Measurements from ENCODE around the gene HMX1.

HMX1 gene

DNA sequence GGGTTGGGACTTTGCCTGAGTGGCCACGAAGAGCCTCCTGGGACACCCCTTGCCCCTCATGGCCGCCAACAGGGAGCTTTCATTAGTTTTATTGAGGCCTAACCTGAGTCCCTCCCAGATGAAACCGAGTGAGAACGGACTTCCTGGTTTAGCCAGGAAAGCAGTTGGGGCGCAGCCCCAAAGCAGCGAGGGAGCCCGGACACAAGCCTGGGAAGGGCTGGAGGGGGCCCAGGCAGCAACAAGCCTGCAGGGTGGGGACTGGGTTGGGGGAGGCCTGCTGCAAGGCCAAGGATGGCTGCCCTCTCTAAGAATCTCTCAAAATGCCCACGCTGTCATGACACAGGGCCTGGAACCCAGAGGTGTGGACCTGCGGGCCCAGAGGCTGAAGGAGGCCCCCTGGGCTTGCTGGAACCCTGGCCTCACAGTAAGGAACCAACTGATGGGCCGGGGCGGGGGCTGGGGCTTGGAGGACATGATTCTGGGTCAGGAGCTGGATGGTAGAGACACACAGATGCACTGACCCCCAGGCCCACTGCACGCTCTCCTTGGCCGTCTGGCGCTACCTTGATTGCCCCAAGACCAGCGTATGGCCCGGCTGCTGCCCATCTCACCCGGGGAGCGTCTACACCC is 5.8 kb downstream of the HMX1 start:
- no peaks in the 10 kb centered on the region for H3K4me1 ChIP-seq (ENCODE audit: control insufficient read depth, insufficient read depth, low read length)
- H3K27ac ChIP-seq (ENCODE audit: low read depth, low read length): no peak overlapping the region
- H3K27me3 ChIP-seq (ENCODE audit: control insufficient read depth, insufficient read depth, low read length): peaks cover 100% of the 10 kb centered on the region

DNA sequence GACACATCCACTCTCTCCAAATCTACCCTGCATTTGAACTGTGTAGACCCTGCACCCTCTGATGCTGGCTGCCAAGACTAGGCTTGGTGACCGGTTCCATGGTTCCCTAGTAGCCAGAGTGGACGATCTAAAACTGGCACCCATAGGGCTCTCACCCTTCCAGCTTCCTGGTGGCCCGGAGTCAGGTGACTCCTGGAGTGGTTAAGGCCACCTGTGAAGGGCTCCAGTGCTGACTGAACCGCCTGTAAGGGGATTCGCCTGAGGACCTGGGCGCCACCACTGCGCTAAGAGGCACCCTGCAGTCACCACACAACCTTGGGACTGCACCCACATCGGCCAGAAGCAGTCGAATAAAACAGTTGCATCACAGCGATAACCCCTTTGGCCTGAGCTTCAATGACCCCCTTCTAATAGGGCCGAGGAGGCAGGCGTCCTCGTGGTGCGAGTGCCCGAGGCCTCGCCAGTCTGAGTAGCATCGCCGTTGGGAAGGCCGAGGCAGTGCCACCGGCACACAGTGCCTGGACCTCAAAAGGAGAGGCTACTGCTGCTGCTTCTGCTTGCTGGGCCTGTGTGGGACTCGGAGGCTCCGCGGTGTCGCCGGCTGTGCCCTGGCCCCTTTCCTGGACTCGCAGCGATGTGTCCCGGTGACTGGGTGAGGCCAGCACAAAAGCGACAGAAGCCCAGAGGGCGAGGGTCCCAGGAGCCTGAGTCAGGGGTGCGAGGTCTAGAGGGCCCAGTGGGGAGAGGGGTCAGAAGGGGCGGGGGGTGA is 6.5 kb downstream of the HMX1 start:
- Histone ChIP-seq H3K27ac (ENCODE audit: low read depth, low read length) (no peak overlapping the region), H3K27me3 (ENCODE audit: control insufficient read depth, insufficient read depth, low read length) (peaks cover 99% of the 10 kb centered on the region), H3K9ac (ENCODE audit: low read depth, low read length) (no peak overlapping the region), H3K4me3 (ENCODE audit: low read depth, low read length) (no peak overlapping the region), H3K9me3 (ENCODE audit: control insufficient read depth, insufficient read depth, low read length) (no peaks in the 10 kb centered on the region), H3K36me3 (ENCODE audit: control insufficient read depth, insufficient read depth, low read length) (no peaks in the 10 kb centered on the region), H3K4me1 (ENCODE audit: control insufficient read depth, insufficient read depth, low read length) (no peaks in the 10 kb centered on the region)

More for the DNA sequence above, 5.8 kb downstream of the HMX1 start:
- Histone ChIP-seq H3K4me3 (ENCODE audit: low read depth, low read length) (no peak overlapping the region), H3K9ac (ENCODE audit: low read depth, low read length) (no peak overlapping the region), H3K9me3 (ENCODE audit: control insufficient read depth, insufficient read depth, low read length) (no peaks in the 10 kb centered on the region), H3K36me3 (ENCODE audit: control insufficient read depth, insufficient read depth, low read length) (no peaks in the 10 kb centered on the region)

DNA sequence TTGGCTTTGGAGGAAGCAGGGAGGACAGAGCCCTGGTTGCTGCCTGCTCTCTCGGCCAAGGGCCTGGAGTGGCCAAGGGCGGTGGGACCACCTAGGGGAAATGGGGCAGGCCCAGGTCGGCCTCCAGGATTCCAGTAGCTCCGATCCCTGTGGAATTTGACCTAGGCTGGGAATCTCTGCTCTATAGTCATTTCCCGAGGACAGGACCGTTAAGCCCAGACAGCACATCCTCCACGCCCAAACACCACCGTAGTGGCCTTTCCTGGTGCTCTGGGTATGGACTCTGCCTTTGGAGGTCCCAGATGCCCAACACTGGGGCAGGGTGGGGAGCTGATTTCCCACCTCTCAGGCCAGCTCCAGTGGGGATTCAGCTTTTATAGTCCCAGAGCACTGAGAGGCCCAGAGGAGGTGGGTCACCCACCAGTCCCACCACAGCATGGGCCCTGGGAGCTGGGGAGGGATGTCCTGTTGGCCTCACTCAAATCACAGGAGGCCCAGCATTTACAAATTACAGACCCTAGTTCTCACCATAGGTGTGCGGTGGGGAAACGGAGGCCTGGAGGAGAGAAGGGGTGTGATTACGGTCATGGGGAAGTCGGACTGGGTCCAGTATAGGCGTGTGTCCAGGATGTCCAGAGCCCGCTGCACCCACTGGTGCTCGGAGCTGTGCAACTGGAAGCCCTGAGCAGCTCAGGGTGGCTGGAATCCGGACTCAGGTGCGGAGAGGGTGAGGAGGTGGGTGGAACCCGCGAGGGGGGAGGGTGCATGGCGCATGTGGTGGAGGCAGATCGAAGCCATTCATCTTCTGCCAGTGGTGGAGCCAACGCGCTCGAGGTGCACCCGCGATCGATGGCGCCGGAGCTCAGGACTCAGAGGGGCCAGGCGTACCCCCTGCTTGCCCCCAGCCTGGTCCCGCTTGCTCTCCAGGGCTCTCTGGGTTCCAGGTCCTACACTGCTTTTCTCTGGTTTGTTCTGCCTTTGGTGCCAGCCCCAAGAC is 7.7 kb downstream of the HMX1 start:
- Histone ChIP-seq H3K9ac (ENCODE audit: low read depth, low read length) (no peak overlapping the region), H3K4me3 (ENCODE audit: low read depth, low read length) (no peak overlapping the region), H3K36me3 (ENCODE audit: control insufficient read depth, insufficient read depth, low read length) (no peaks in the 10 kb centered on the region), H3K27me3 (ENCODE audit: control insufficient read depth, insufficient read depth, low read length) (peaks cover 99% of the 10 kb centered on the region), H3K4me1 (ENCODE audit: control insufficient read depth, insufficient read depth, low read length) (no peaks in the 10 kb centered on the region), H3K9me3 (ENCODE audit: control insufficient read depth, insufficient read depth, low read length) (no peaks in the 10 kb centered on the region), H3K27ac (ENCODE audit: low read depth, low read length) (no peak overlapping the region)

DNA sequence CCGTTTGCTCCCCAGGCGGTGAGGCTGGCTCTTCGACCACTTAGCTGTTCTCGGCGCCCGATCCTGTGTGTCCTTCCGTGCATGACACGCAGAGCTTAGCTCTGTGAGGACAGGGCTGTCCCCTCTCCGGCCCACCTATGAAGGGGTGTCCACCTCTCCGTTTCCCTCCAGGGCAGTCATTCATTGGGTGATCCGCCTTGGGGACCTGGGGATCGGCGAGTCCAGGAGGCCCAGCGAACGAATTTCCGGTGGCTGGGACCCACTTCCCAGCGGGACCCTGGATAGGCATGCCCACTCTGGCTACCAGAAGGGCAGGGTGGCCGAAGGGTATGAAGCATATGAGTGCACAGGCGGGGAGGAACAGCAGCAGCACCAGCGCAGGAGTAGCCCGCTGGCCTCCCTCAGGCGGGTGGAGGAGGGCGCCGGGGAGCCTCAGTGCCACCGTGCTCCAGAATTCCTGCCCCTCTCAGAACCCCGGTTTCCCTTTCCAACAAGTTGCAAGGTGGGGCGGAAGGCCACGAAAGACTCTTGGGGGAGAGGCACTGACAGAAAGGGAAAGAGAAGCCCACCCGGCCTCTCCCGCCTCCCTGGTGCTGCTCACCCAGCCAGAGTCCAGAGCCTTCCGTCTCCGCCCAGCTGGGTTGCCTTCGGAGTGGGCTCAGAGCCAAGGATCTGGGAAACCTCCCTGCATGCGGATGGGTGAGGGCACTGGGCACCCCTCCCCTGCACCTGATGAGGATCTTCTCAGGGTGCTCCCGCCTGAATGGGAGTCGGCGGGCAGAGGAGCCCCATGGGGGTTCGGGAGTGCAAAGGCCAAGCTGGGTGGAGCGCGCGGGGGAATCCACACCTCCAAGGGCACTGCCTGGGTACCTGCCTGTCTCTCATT is 8.6 kb downstream of the HMX1 start:
- peaks cover 99% of the 10 kb centered on the region for H3K27me3 ChIP-seq (ENCODE audit: control insufficient read depth, insufficient read depth, low read length)

DNA sequence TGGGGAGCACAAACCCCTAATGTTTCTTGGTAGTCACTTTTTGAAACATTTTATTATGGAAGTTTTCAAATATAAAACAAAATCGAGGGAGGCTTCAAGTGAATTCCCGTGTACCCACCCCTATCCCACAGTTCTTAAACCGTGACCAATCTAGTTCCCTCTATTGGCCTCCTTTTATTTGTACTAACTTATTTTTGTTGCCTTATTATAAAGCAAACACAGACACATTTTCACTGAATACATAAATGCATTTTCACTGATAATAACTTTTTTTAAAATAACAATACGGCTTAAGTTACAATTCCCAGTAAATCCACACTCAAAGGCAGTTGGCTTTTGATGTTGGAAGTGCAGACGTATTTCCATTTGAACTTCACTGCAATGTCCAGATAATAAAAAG is 9.3 kb downstream of the HMX1 start:
- H3K9me3 ChIP-seq (ENCODE audit: control insufficient read depth, insufficient read depth, low read length): no peaks in the 10 kb centered on the region
- no peak overlapping the region for H3K27ac ChIP-seq (ENCODE audit: low read depth, low read length)
- 0 out of 2 replicates have a peak, but pooled peaks cover 3% of the 10 kb centered on the region for H3K4me1 ChIP-seq (ENCODE audit: control insufficient read depth, insufficient read depth, low read length)
- H3K4me3 ChIP-seq (ENCODE audit: low read depth, low read length): no peak overlapping the region
- H3K9ac ChIP-seq (ENCODE audit: low read depth, low read length): no peak overlapping the region
- peaks cover 99% of the 10 kb centered on the region for H3K27me3 ChIP-seq (ENCODE audit: control insufficient read depth, insufficient read depth, low read length)
- H3K36me3 ChIP-seq (ENCODE audit: control insufficient read depth, insufficient read depth, low read length): no peaks in the 10 kb centered on the region

More for the DNA sequence above, 8.6 kb downstream of the HMX1 start:
- Histone ChIP-seq H3K9me3 (ENCODE audit: control insufficient read depth, insufficient read depth, low read length) (no peaks in the 10 kb centered on the region), H3K4me1 (ENCODE audit: control insufficient read depth, insufficient read depth, low read length) (0 out of 2 replicates have a peak, but pooled peaks cover 2% of the 10 kb centered on the region), H3K9ac (ENCODE audit: low read depth, low read length) (no peak overlapping the region), H3K27ac (ENCODE audit: low read depth, low read length) (no peak overlapping the region), H3K4me3 (ENCODE audit: low read depth, low read length) (no peak overlapping the region), H3K36me3 (ENCODE audit: control insufficient read depth, insufficient read depth, low read length) (no peaks in the 10 kb centered on the region)

DNA sequence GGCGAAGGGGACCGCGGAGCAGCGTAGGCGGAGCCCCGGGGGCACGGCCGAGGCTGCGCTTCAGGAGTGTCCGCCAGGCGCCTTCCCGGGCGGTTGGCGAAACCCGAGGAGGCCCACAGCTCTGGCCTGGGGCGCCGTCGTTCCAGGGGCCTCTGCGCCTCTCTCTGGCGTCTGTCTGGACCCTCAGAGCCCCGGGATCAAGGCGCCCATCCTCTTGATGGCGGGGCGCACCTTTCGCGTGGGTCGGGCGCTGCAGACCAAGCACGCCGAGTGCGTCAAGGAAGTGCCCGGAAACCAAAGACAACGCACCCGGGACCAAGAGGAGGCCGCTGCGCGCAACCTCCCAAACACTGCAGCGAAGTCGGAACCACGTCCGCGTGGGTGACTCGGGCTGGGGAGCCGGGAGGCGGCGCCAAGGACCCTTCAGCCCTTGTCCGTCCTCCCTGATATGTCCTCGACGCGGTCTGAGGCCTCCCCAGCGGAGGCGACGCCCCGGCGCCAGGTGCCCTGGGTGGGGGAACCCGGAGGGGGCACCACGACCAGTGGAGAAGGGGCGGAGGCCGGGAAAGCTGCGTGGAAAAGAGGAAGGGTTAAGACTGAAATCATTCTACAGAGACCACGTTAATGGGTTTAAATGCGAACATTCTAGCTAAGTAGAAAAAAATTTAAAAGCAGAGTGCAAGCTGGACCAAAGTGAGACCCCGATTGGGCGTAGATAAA is 9.9 kb downstream of the HMX1 start:
- peaks cover 99% of the 10 kb centered on the region for H3K27me3 ChIP-seq (ENCODE audit: control insufficient read depth, insufficient read depth, low read length)
- H3K36me3 ChIP-seq (ENCODE audit: control insufficient read depth, insufficient read depth, low read length): no peaks in the 10 kb centered on the region
- H3K9me3 ChIP-seq (ENCODE audit: control insufficient read depth, insufficient read depth, low read length): no peaks in the 10 kb centered on the region
- no peak overlapping the region for H3K9ac ChIP-seq (ENCODE audit: low read depth, low read length)
- H3K4me3 ChIP-seq (ENCODE audit: low read depth, low read length): peak overlapping the region; percentile 54
- H3K4me1 ChIP-seq (ENCODE audit: control insufficient read depth, insufficient read depth, low read length): 0 out of 2 replicates have a peak, but pooled peaks cover 3% of the 10 kb centered on the region
- H3K27ac ChIP-seq (ENCODE audit: low read depth, low read length): no peak overlapping the region

DNA sequence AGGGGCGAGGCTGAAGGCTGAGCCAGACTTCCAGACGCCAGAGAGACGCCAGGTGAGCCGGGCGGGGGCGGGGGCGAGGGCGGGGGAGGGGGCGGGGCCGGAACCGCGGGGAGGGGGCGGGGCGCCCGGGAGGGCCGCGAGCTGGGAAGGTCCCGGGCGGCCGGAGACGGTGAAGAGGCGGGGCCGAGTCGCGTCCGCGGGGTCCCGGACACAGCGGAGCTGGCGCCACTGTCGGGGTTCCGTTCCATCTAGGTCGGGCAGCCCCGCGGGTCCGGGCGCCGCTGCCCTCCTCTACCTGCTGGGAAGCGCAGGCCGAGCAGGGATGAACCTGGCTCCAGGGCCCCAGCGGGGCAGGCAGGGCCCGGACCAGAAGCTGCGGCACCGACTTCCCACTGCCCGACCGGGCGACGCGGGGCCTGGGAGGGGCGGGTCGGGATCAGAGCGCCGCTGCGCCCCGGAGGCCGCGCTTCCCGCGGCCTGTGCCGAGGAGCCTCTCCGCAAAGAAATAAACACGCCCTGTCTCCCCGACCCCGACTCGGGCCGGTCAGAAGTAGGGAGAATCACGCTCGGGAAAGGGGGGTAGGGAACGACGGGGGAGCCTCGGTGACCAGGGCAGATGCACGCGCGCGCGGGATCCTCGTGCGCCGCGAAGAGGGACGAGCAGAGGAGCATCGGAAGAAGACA is 10.6 kb downstream of the HMX1 start:
- Histone ChIP-seq H3K27me3 (ENCODE audit: control insufficient read depth, insufficient read depth, low read length) (peaks cover 99% of the 10 kb centered on the region), H3K9me3 (ENCODE audit: control insufficient read depth, insufficient read depth, low read length) (no peaks in the 10 kb centered on the region), H3K4me3 (ENCODE audit: low read depth, low read length) (peak overlapping the region; percentile 54), H3K4me1 (ENCODE audit: control insufficient read depth, insufficient read depth, low read length) (peaks cover 4% of the 10 kb centered on the region; the same call in 1 of the 2 replicates), H3K9ac (ENCODE audit: low read depth, low read length) (no peak overlapping the region), H3K27ac (ENCODE audit: low read depth, low read length) (no peak overlapping the region), H3K36me3 (ENCODE audit: control insufficient read depth, insufficient read depth, low read length) (no peaks in the 10 kb centered on the region)

DNA sequence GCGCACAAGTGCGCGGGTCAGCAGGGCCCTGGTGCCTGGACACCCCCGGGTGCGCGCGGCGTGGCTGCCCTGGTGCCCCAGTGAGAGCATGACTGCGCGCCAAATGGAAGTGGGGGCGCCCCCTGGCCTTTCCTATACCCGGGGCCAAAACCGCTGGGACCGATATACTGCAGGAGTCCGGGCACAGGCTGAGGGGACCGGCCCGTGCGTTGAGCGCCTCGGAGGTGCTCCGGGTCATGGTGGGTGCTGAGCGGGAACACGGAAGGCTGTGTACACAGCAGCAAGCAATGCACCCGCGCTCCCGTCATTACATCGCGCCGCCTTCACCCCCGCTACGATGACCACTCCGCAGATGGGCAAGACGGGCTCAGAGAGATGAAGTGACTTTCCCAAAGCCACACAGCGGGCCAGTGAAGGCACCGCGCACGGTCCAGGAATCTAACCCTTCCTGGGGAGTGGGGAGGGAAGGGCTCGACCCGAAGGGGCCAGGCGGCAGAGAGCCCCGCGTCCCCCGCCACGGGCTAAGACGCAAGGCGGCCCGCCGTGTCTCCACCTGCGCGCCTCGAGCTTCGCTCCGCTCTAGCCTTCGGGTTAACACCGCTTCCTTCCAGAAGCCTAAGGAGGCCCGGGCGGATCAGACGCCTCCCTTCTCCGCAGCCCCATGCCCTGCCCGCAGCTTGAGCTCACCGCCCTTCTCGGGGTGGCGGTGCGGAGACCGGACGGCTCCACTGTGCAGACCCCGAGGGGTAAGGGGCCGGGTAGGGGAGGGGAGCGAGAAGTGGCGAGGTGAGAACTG is 11.3 kb downstream of the HMX1 start:
- Histone ChIP-seq H3K4me1 (ENCODE audit: control insufficient read depth, insufficient read depth, low read length) (peaks cover 11% of the 10 kb centered on the region; the same call in 1 of the 2 replicates), H3K9ac (ENCODE audit: low read depth, low read length) (no peak overlapping the region), H3K9me3 (ENCODE audit: control insufficient read depth, insufficient read depth, low read length) (no peaks in the 10 kb centered on the region), H3K27ac (ENCODE audit: low read depth, low read length) (no peak overlapping the region), H3K36me3 (ENCODE audit: control insufficient read depth, insufficient read depth, low read length) (no peaks in the 10 kb centered on the region), H3K27me3 (ENCODE audit: control insufficient read depth, insufficient read depth, low read length) (peaks cover 99% of the 10 kb centered on the region), H3K4me3 (ENCODE audit: low read depth, low read length) (peak overlapping the region; percentile 23; the same call in 1 of the 2 replicates)

Measured in HUES48 (cell line).